Prostate gland (tissue), 2 donors: ENCODE data around the gene ZBTB14. TPM values are rescaled to one million over a fixed set of nuclear protein-coding genes. Genes with fewer than 3 reads are reported as not detected.

Experiments
- DNase-seq: peaks from one replicate; pipeline ENCODE4 v3.0.0-alpha.2; 2019; ENCODE audit warnings: low spot score
- H3K27ac ChIP-seq, 2 donors: fragments of 200-600 bp; sonication (generic); 2 replicates each; pipeline ENCODE4 v1.5.1; 2017 to 2019
- H3K27me3 ChIP-seq: fragments of 200-600 bp; sonication (generic); replicated peaks from 2 replicates; pipeline ENCODE4 v1.5.1; 2019; ENCODE audit not compliant: insufficient read depth
- H3K36me3 ChIP-seq, 2 donors: fragments of 200-600 bp; sonication (generic); 1 replicate in 1 of 2; 2 replicates in 1 of 2; pipeline versions ENCODE4 v1.5.1 to v1.8.1; 2017 to 2019
- H3K4me1 ChIP-seq: fragments of 200-600 bp; sonication (generic); replicated peaks from 2 replicates; pipeline ENCODE4 v1.5.1; 2019
- H3K4me3 ChIP-seq, 2 donors: fragments of 200-600 bp; sonication (generic); 2 replicates each; pipeline ENCODE4 v1.5.1; 2017 to 2019
- H3K9me3 ChIP-seq: fragments of 200-600 bp; sonication (generic); 2 replicates; pipeline ENCODE4 v1.5.1; 2017
- CTCF ChIP-seq, 4 experiments: fragments of 200-600 bp in 2 of 4; fragments of 450-650 bp in 2 of 4; sonication (generic) in 2 of 4; IDR thresholded peaks; 1 replicate in 3 of 4; 2 replicates in 1 of 4; pipeline ENCODE4 v1.5.1; 2016 to 2019; ENCODE audit warnings: antibody characterized with exemption in 4 of 4, mild to moderate bottlenecking in 2 of 4, moderate library complexity in 2 of 4
- POLR2A ChIP-seq: fragments of 450-650 bp; IDR thresholded peaks from one replicate; pipeline ENCODE4 v1.6.1; 2016; ENCODE audit warnings: antibody characterized with exemption, mild to moderate bottlenecking
- POLR2AphosphoS5 ChIP-seq: sonication (generic); formaldehyde crosslinking; IDR thresholded peaks from one replicate; pipeline ENCODE4 v1.6.1; 2017; ENCODE audit warnings: antibody characterized with exemption
- WGBS: methylation state at CpG from one replicate; pipeline ENCODE4 v1.1.5; 2018; 5-methylcytosine and 5-hydroxymethylcytosine counted together
- intact Hi-C: fragments of 100-400 bp; cut with DNase I; formaldehyde crosslinking; loops from one replicate; pipeline ENCODE4 v1.14.2; 2022
- total RNA-seq, 2 donors: library from RNA; depleted of rRNA; stranded (reverse); fragments of >200 nt; gene quantifications; one replicate each; pipeline ENCODE4 v1.1.0, GENCODE V29; 2016

The ZBTB14 gene
- total RNA-seq, 2 donors from 2014 or later: 12.7 to 14.8 TPM

- H3K27me3 ChIP-seq: no peaks in the 10 kb centered on the region
- no peaks in the 10 kb centered on the region for H3K9me3 ChIP-seq
- H3K4me1 ChIP-seq: no peaks in the 10 kb centered on the region
- no peak overlapping the region for H3K27ac ChIP-seq
- no peaks in the 10 kb centered on the region for H3K36me3 ChIP-seq
- H3K4me3 ChIP-seq: no peak overlapping the region
- no peak for TF ChIP-seq CTCF (IDR thresholded peaks at IDR 0.05)
- TF ChIP-seq POLR2AphosphoS5: no peak
- TF ChIP-seq POLR2A: no peak
- 81% methylated on average over 3 of the region's 3 CpGs for WGBS
- DNase-seq: no peak
- intact Hi-C loops: no loop called here
Measured at GRCh38 chr18:5266721-5267120, 28.8 kb downstream of the ZBTB14 start.

- Histone ChIP-seq H3K4me3 (no peak overlapping the region), H3K27ac (no peak overlapping the region), H3K27me3 (no peaks in the 10 kb centered on the region), H3K4me1 (no peaks in the 10 kb centered on the region), H3K36me3 (no peaks in the 10 kb centered on the region), H3K9me3 (no peaks in the 10 kb centered on the region)
- DNase-seq: no peak
- TF ChIP-seq POLR2A (no peak), POLR2AphosphoS5 (no peak), CTCF (IDR thresholded peaks at IDR 0.05) (no peak)
- 58% methylated on average over 2 of the region's 2 CpGs for WGBS
- intact Hi-C loops: no loop called here
Measured at GRCh38 chr18:5253910-5254309, 41.6 kb downstream of the ZBTB14 start.

- no peak overlapping the region for H3K4me3 ChIP-seq
- no peaks in the 10 kb centered on the region for H3K4me1 ChIP-seq
- no peaks in the 10 kb centered on the region for H3K27me3 ChIP-seq
- H3K27ac ChIP-seq: no peak overlapping the region
- DNase-seq: no peak
- no peaks in the 10 kb centered on the region for H3K9me3 ChIP-seq
- intact Hi-C loops: no loop called here
- 81% methylated on average over 6 of the region's 6 CpGs for WGBS
- H3K36me3 ChIP-seq: no peaks in the 10 kb centered on the region
- no peak for TF ChIP-seq CTCF (IDR thresholded peaks at IDR 0.05)
- TF ChIP-seq POLR2AphosphoS5: no peak
- TF ChIP-seq POLR2A: no peak
Measured at GRCh38 chr18:5251117-5251516, 44.4 kb downstream of the ZBTB14 start.

GRCh38 chr18:5250603-5251002, 44.9 kb downstream of the ZBTB14 start:
- Histone ChIP-seq H3K27me3 (no peaks in the 10 kb centered on the region), H3K27ac (no peak overlapping the region), H3K4me3 (no peak overlapping the region), H3K4me1 (no peaks in the 10 kb centered on the region), H3K36me3 (no peaks in the 10 kb centered on the region), H3K9me3 (no peaks in the 10 kb centered on the region)
- no peak for TF ChIP-seq POLR2AphosphoS5
- TF ChIP-seq CTCF (IDR thresholded peaks at IDR 0.05): no peak
- TF ChIP-seq POLR2A: no peak
- no peak for DNase-seq
- intact Hi-C loops: no loop called here

GRCh38 chr18:5244941-5245340, 50.6 kb downstream of the ZBTB14 start:
- Histone ChIP-seq H3K4me3 (no peak overlapping the region), H3K9me3 (no peaks in the 10 kb centered on the region), H3K27ac (no peak overlapping the region), H3K27me3 (no peaks in the 10 kb centered on the region), H3K36me3 (no peaks in the 10 kb centered on the region), H3K4me1 (no peaks in the 10 kb centered on the region)
- intact Hi-C loops: no loop called here
- no peak for DNase-seq
- TF ChIP-seq CTCF (IDR thresholded peaks at IDR 0.05) (no peak), POLR2A (no peak), POLR2AphosphoS5 (no peak)
